MV-4-11 (cell line): ENCODE results near the gene CADM2.

Source experiments
- DNase-seq: peaks from one replicate; lab custom pipeline; 2025; lab: John Stamatoyannopoulos, UW

The CADM2 gene

GRCh38 chr3:85572426-85572825, 613.6 kb downstream of the CADM2 start:
- DNase-seq = no peak

GRCh38 chr3:85572978-85573377, 614.2 kb downstream of the CADM2 start:
- no peak for DNase-seq

- DNase-seq = no peak
Measured at GRCh38 chr3:85574006-85574705, 615.4 kb downstream of the CADM2 start.

GRCh38 chr3:85576091-85576690, 617.4 kb downstream of the CADM2 start:
- DNase-seq = peak; percentile 51

- DNase-seq = no peak
Measured at GRCh38 chr3:85576697-85577200, 618.0 kb downstream of the CADM2 start.

- DNase-seq = peak; percentile 83
Measured at GRCh38 chr3:85584779-85585356, 626.1 kb downstream of the CADM2 start.

- DNase-seq = no peak
Measured at GRCh38 chr3:85586018-85586417, 627.2 kb downstream of the CADM2 start.

- peak; percentile 65 for DNase-seq
Measured at GRCh38 chr3:85589145-85589544, 630.4 kb downstream of the CADM2 start.

GRCh38 chr3:85591451-85591850, 632.7 kb downstream of the CADM2 start:
- DNase-seq = no peak

GRCh38 chr3:85592256-85592655, 633.5 kb downstream of the CADM2 start:
- no peak for DNase-seq

GRCh38 chr3:85594676-85595075, 635.9 kb downstream of the CADM2 start:
- no peak for DNase-seq

- DNase-seq = no peak
Measured at GRCh38 chr3:85603378-85603777, 644.6 kb downstream of the CADM2 start.

GRCh38 chr3:85604641-85605040, 645.9 kb downstream of the CADM2 start:
- DNase-seq = no peak

GRCh38 chr3:85605066-85605465, 646.3 kb downstream of the CADM2 start:
- no peak for DNase-seq

- no peak for DNase-seq
Measured at GRCh38 chr3:85626662-85627061, 667.9 kb downstream of the CADM2 start.

GRCh38 chr3:85627932-85628331, 669.1 kb downstream of the CADM2 start:
- DNase-seq = no peak

- DNase-seq = no peak
Measured at GRCh38 chr3:85631070-85631469, 672.3 kb downstream of the CADM2 start.

GRCh38 chr3:85632921-85633320, 674.1 kb downstream of the CADM2 start:
- DNase-seq = no peak

GRCh38 chr3:85652360-85652759, 693.6 kb downstream of the CADM2 start:
- peak; percentile 34 for DNase-seq

GRCh38 chr3:85660451-85660850, 701.7 kb downstream of the CADM2 start:
- DNase-seq = no peak

GRCh38 chr3:85662462-85662861, 703.7 kb downstream of the CADM2 start:
- no peak for DNase-seq

GRCh38 chr3:85667744-85668143, 709.0 kb downstream of the CADM2 start:
- DNase-seq = no peak

- DNase-seq = no peak
Measured at GRCh38 chr3:85670634-85671205, 711.9 kb downstream of the CADM2 start.
